ENCODE results near the gene EFL1.
"Not testable (repeated sequence)": the region's sequence is repeated elsewhere in the genome, so short reads cannot be mapped to it uniquely, and the experiment has no call there.

Gene EFL1

GRCh38 chr15:82281276-82281675 lies 18.7 kb upstream of the EFL1 start:
- not testable (repeated sequence) for DNase-seq (ENCODE audit: low read depth in 1 of 2, low spot score in 1 of 2)

- no peak for DNase-seq (ENCODE audit: low read depth in 1 of 2, low spot score in 1 of 2)
Measured at GRCh38 chr15:82275410-82275809, 12.9 kb upstream of the EFL1 start.

GRCh38 chr15:82272154-82272553 lies 9.6 kb upstream of the EFL1 start:
- no peak for DNase-seq (ENCODE audit: low read depth in 1 of 2, low spot score in 1 of 2)

- DNase-seq (ENCODE audit: low read depth in 1 of 2, low spot score in 1 of 2), result not testable (repeated sequence)
Measured at GRCh38 chr15:82268454-82268853, 5.9 kb upstream of the EFL1 start.

- DNase-seq (ENCODE audit: low read depth in 1 of 2, low spot score in 1 of 2), result not testable (repeated sequence)
Measured at GRCh38 chr15:82267137-82267536, 4.6 kb upstream of the EFL1 start.

GRCh38 chr15:82263350-82263749 lies 816 bp upstream of the EFL1 start:
- no peak for DNase-seq (ENCODE audit: low read depth in 1 of 2, low spot score in 1 of 2)

GRCh38 chr15:82261566-82262421 lies 740 bp downstream of the EFL1 start:
- not testable (repeated sequence) for DNase-seq (ENCODE audit: low read depth in 1 of 2, low spot score in 1 of 2)

- not testable (repeated sequence) for DNase-seq (ENCODE audit: low read depth in 1 of 2, low spot score in 1 of 2)
Measured at GRCh38 chr15:82248261-82248660, 14.3 kb downstream of the EFL1 start.

- not testable (repeated sequence) for DNase-seq (ENCODE audit: low read depth in 1 of 2, low spot score in 1 of 2)
Measured at GRCh38 chr15:82245956-82246355, 16.6 kb downstream of the EFL1 start.

GRCh38 chr15:82243644-82244043 lies 18.9 kb downstream of the EFL1 start:
- not testable (repeated sequence) for DNase-seq (ENCODE audit: low read depth in 1 of 2, low spot score in 1 of 2)

GRCh38 chr15:82241836-82242499 lies 20.6 kb downstream of the EFL1 start:
- not testable (repeated sequence) for DNase-seq (ENCODE audit: low read depth in 1 of 2, low spot score in 1 of 2)

GRCh38 chr15:82239685-82240391 lies 22.7 kb downstream of the EFL1 start:
- DNase-seq (ENCODE audit: low read depth in 1 of 2, low spot score in 1 of 2), result no peak

- not testable (repeated sequence) for DNase-seq (ENCODE audit: low read depth in 1 of 2, low spot score in 1 of 2)
Measured at GRCh38 chr15:82237944-82238534, 24.5 kb downstream of the EFL1 start.

GRCh38 chr15:82231842-82232241 lies 30.7 kb downstream of the EFL1 start:
- DNase-seq (ENCODE audit: low read depth in 1 of 2, low spot score in 1 of 2), result no peak

GRCh38 chr15:82231233-82231632 lies 31.3 kb downstream of the EFL1 start:
- DNase-seq (ENCODE audit: low read depth in 1 of 2, low spot score in 1 of 2), result no peak

- DNase-seq (ENCODE audit: low read depth in 1 of 2, low spot score in 1 of 2), result no peak
Measured at GRCh38 chr15:82228750-82229149, 33.8 kb downstream of the EFL1 start.

- not testable (repeated sequence) for DNase-seq (ENCODE audit: low read depth in 1 of 2, low spot score in 1 of 2)
Measured at GRCh38 chr15:82221535-82221934, 41.0 kb downstream of the EFL1 start.

- DNase-seq (ENCODE audit: low read depth in 1 of 2, low spot score in 1 of 2), result not testable (repeated sequence)
Measured at GRCh38 chr15:82216092-82216491, 46.4 kb downstream of the EFL1 start.

GRCh38 chr15:82212201-82212600 lies 50.3 kb downstream of the EFL1 start:
- not testable (repeated sequence) for DNase-seq (ENCODE audit: low read depth in 1 of 2, low spot score in 1 of 2)

- DNase-seq (ENCODE audit: low read depth in 1 of 2, low spot score in 1 of 2), result not testable (repeated sequence)
Measured at GRCh38 chr15:82210066-82210597, 52.4 kb downstream of the EFL1 start.

- not testable (repeated sequence) for DNase-seq (ENCODE audit: low read depth in 1 of 2, low spot score in 1 of 2)
Measured at GRCh38 chr15:82204575-82204974, 58.0 kb downstream of the EFL1 start.
